Neural cell (in vitro differentiated cells): Measurements from ENCODE around the gene PTPRQ.

ENCODE experiments used
- CTCF ChIP-seq: fragments of 450-650 bp; IDR thresholded peaks from 2 replicates; pipeline ENCODE4 v1.5.1; 2014; ENCODE audit warnings: antibody characterized with exemption, mild to moderate bottlenecking, moderate library complexity; ENCODE audit not compliant: poor library complexity, severe bottlenecking
- EP300 ChIP-seq: fragments of 450-650 bp; conservative IDR thresholded peaks from 2 replicates; pipeline ENCODE4 v1.6.1; 2014; ENCODE audit warnings: antibody characterized with exemption, mild to moderate bottlenecking, moderate library complexity; ENCODE audit not compliant: poor library complexity, severe bottlenecking
- EZH2 ChIP-seq: fragments of 200-600, 300-800 bp; shearing (Covaris generic), sonication (generic); IDR thresholded peaks from 2 replicates; pipeline ENCODE4 v1.6.1; 2014; ENCODE audit warnings: antibody characterized with exemption, low read length, borderline replicate concordance, mild to moderate bottlenecking; ENCODE audit not compliant: insufficient read depth, poor library complexity, severe bottlenecking
- MXI1 ChIP-seq: fragments of 450-650 bp; conservative IDR thresholded peaks from 2 replicates; pipeline ENCODE4 v1.6.1; 2014; ENCODE audit warnings: antibody characterized with exemption, mild to moderate bottlenecking; ENCODE audit not compliant: poor library complexity, severe bottlenecking
- POLR2AphosphoS5 ChIP-seq: IDR thresholded peaks from 2 replicates; pipeline ENCODE4 v1.6.1; 2012
- RAD21 ChIP-seq: fragments of 450-650 bp; conservative IDR thresholded peaks from 2 replicates; pipeline ENCODE4 v1.6.1; 2014; ENCODE audit warnings: antibody characterized with exemption, mild to moderate bottlenecking, moderate library complexity
- TAF1 ChIP-seq: IDR thresholded peaks from 2 replicates; pipeline ENCODE4 v1.6.1; 2012; ENCODE audit warnings: low read depth

DNA sequence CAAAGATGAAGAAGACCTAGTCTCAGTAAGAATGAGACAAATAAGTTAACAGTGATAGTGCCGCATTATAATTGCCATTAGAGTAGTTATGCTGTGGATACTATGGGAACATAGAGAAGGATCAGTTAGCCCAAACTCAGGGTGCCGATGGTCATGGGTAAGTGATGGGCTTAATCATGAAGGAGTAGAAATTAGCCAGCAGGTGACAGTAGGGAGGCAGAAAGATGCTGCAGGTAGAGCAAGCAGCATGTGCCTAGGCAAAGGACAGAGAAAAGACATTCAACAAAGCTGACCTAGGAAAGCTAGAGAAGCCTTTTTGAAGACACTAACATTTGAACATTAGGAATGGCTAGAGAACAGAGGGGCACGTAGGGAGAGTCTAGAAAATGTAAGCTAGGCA, 30.6 kb upstream of the PTPRQ start:
- TF ChIP-seq EZH2 (no peak), CTCF (no peak), MXI1 (no peak), POLR2AphosphoS5 (no peak), TAF1 (no peak), EP300 (no peak), RAD21 (no peak)
